IMR-90 (cell line): Measurements from ENCODE around the gene NEO1. TPM values are rescaled to one million over a fixed set of nuclear protein-coding genes. Genes with fewer than 3 reads are reported as not detected.

Experiments
- ATAC-seq: fragments of 200-7000 bp; cut with Tn5 transposase; 2 replicates; pipeline ENCODE4 v1.9.1; 2020; ENCODE audit warnings: low read depth, mild to moderate bottlenecking, moderate library complexity
- BruUV-seq: library from RNA; stranded (reverse); fragments of 400-500 nt; replicated peaks from 2 replicates; lab custom pipeline; 2021; lab: Mats Ljungman, UMichigan
- CTCF ChIA-PET: fragments of 300-600 bp; formaldehyde crosslinking; extraction: SDS; loops from one replicate; lab custom pipeline; 2021; ENCODE audit warnings: antibody characterized with exemption; lab: Yijun Ruan, JAX
- POLR2A ChIA-PET: fragments of 300-600 bp; sonication (Branson Sonifier 250); formaldehyde crosslinking; loops from one replicate; lab custom pipeline; 2022; ENCODE audit warnings: antibody characterized with exemption; ENCODE audit not compliant: unreplicated experiment; lab: Charles Lee
- DNase-seq: peaks from one replicate; pipeline ENCODE4 v3.0.0; 2013
- H2AFZ ChIP-seq: replicated peaks from 2 replicates; pipeline ENCODE3; 2013; ENCODE audit warnings: low read length, mild to moderate bottlenecking; ENCODE audit not compliant: poor library complexity
- H2AK5ac ChIP-seq: 2 replicates; pipeline ENCODE4 v1.6.1; 2013; ENCODE audit warnings: low read depth, low read length, inconsistent platforms
- H2AK9ac ChIP-seq: replicated peaks from 2 replicates; pipeline ENCODE3; 2013; ENCODE audit warnings: mild to moderate bottlenecking, low read depth, low read length, moderate library complexity; ENCODE audit not compliant: poor library complexity
- H2BK120ac ChIP-seq: 2 replicates; pipeline ENCODE4 v1.6.1; 2013; ENCODE audit warnings: low read depth, low read length, inconsistent platforms
- H2BK15ac ChIP-seq: 3 replicates; pipeline ENCODE4 v1.6.1; 2013; ENCODE audit warnings: low read depth, low read length, inconsistent platforms
- H2BK20ac ChIP-seq: 2 replicates; pipeline ENCODE4 v1.6.1; 2013; ENCODE audit warnings: low read depth, mild to moderate bottlenecking, inconsistent platforms, low read length, moderate library complexity
- H2BK5ac ChIP-seq: 2 replicates; pipeline ENCODE4 v1.6.1; 2013; ENCODE audit warnings: mild to moderate bottlenecking, low read depth, low read length, inconsistent platforms; ENCODE audit not compliant: poor library complexity, severe bottlenecking
- H3K14ac ChIP-seq: replicated peaks from 2 replicates; pipeline ENCODE4 v1.6.1; 2013; ENCODE audit warnings: low read depth, low read length, inconsistent platforms
- H3K18ac ChIP-seq: 2 replicates; pipeline ENCODE4 v1.6.1; 2013; ENCODE audit warnings: low read depth, low read length, control low read depth
- H3K23ac ChIP-seq: 2 replicates; pipeline ENCODE4 v1.6.1; 2013; ENCODE audit warnings: low read depth, low read length, inconsistent platforms
- H3K27ac ChIP-seq: 2 replicates; pipeline ENCODE4 v1.5.1; 2013; ENCODE audit warnings: mild to moderate bottlenecking, control low read depth, low read length; ENCODE audit not compliant: insufficient read depth
- H3K27me3 ChIP-seq: 2 replicates; pipeline ENCODE4 v1.6.1; 2013; ENCODE audit warnings: low read length; ENCODE audit not compliant: control insufficient read depth, insufficient read depth
- H3K36me3 ChIP-seq: 2 replicates; pipeline ENCODE4 v1.6.1; 2013; ENCODE audit warnings: low read length, mixed read lengths; ENCODE audit not compliant: control insufficient read depth, insufficient read depth
- H3K4ac ChIP-seq: 2 replicates; pipeline ENCODE4 v1.6.1; 2013; ENCODE audit warnings: low read depth, low read length, inconsistent platforms
- H3K4me1 ChIP-seq: 2 replicates; pipeline ENCODE4 v1.6.1; 2013; ENCODE audit warnings: low read length, mixed read lengths; ENCODE audit not compliant: control insufficient read depth, insufficient read depth
- H3K4me2 ChIP-seq: 2 replicates; pipeline ENCODE4 v1.6.1; 2013; ENCODE audit warnings: low read depth, mild to moderate bottlenecking, control low read depth, low read length, moderate library complexity
- H3K4me3 ChIP-seq: 2 replicates; pipeline ENCODE4 v1.5.1; 2013; ENCODE audit warnings: low read depth, mild to moderate bottlenecking, control low read depth, low read length, moderate library complexity; ENCODE audit not compliant: insufficient read depth
- H3K56ac ChIP-seq: 2 replicates; pipeline ENCODE4 v1.6.1; 2013; ENCODE audit warnings: low read length, inconsistent platforms; ENCODE audit not compliant: insufficient read depth; ENCODE audit errors: extremely low read depth
- H3K79me1 ChIP-seq, 2 experiments: 2 replicates each; pipeline ENCODE4 v1.6.1; 2013; ENCODE audit warnings: low read length in 2 of 2, inconsistent platforms in 1 of 2, low read depth in 1 of 2
- H3K9ac ChIP-seq: 2 replicates; pipeline ENCODE4 v1.6.1; 2013; ENCODE audit warnings: low read depth, low read length, control low read depth
- H3K9me1 ChIP-seq: 2 replicates; pipeline ENCODE4 v1.6.1; 2013; ENCODE audit warnings: low read length, inconsistent platforms; ENCODE audit not compliant: insufficient read depth
- H3K9me3 ChIP-seq: 2 replicates; pipeline ENCODE4 v1.6.1; 2013; ENCODE audit warnings: low read length; ENCODE audit not compliant: control insufficient read depth, insufficient read depth
- H4K20me1 ChIP-seq: 2 replicates; pipeline ENCODE4 v1.6.1; 2013; ENCODE audit warnings: low read length, inconsistent platforms; ENCODE audit not compliant: insufficient read depth
- H4K5ac ChIP-seq: 2 replicates; pipeline ENCODE4 v1.6.1; 2013; ENCODE audit warnings: mild to moderate bottlenecking, low read depth, low read length, control low read depth
- H4K8ac ChIP-seq, 2 experiments: 2 replicates each; pipeline ENCODE4 v1.6.1; 2013; ENCODE audit warnings: low read depth in 2 of 2, low read length in 2 of 2, control low read depth in 1 of 2, inconsistent platforms in 1 of 2
- H4K91ac ChIP-seq: 2 replicates; pipeline ENCODE4 v1.6.1; 2013; ENCODE audit warnings: low read depth, low read length, inconsistent platforms; ENCODE audit not compliant: insufficient read depth
- BHLHE40 ChIP-seq: fragments of 150-350 bp; IDR thresholded peaks from 2 replicates; pipeline ENCODE4 v1.6.1; 2016; ENCODE audit warnings: mild to moderate bottlenecking, low read depth, low read length
- CEBPB ChIP-seq: IDR thresholded peaks from 2 replicates; pipeline ENCODE4 v1.6.1; 2012; ENCODE audit warnings: low read depth, low read length, improper control_type of control experiment
- CHD1 ChIP-seq: IDR thresholded peaks from 2 replicates; pipeline ENCODE4 v1.6.1; 2012; ENCODE audit warnings: low read depth, low read length, improper control_type of control experiment
- CTCF ChIP-seq: conservative IDR thresholded peaks from 2 replicates; pipeline ENCODE4 v1.5.1; 2012; ENCODE audit warnings: mild to moderate bottlenecking, low read depth, low read length, improper control_type of control experiment
- ELK1 ChIP-seq: fragments of 150-350 bp; IDR thresholded peaks from 2 replicates; pipeline ENCODE4 v1.6.1; 2016; ENCODE audit warnings: low read depth, mild to moderate bottlenecking, low read length, moderate library complexity, borderline replicate concordance
- FOS ChIP-seq: fragments of 150-350 bp; IDR thresholded peaks from 2 replicates; pipeline ENCODE4 v1.6.1; 2016; ENCODE audit warnings: low read depth, low read length
- MXI1 ChIP-seq: IDR thresholded peaks from 2 replicates; pipeline ENCODE4 v1.6.1; 2012; ENCODE audit warnings: low read depth, mild to moderate bottlenecking, low read length, moderate library complexity, borderline replicate concordance
- NFE2L2 ChIP-seq: fragments of 150-350 bp; IDR thresholded peaks from 2 replicates; pipeline ENCODE4 v1.6.1; 2016; ENCODE audit warnings: low read depth, mild to moderate bottlenecking, low read length
- SMC3 ChIP-seq: fragments of 150-350 bp; IDR thresholded peaks from 2 replicates; pipeline ENCODE4 v1.6.1; 2016; ENCODE audit warnings: low read depth, mild to moderate bottlenecking, antibody characterized with exemption, low read length, moderate library complexity
- WGBS, 2 experiments: methylation state at CpG; one replicate each; pipeline versions ENCODE4 v1.1.5 to v1.1.7; 2013; ENCODE audit warnings: missing lambda C conversion rate in 2 of 2; ENCODE audit not compliant: insufficient read length in 1 of 2; ENCODE audit errors: extremely low coverage in 2 of 2; 5-methylcytosine and 5-hydroxymethylcytosine counted together
- dilution Hi-C: fragments of 300-500 bp; cut with HindIII; formaldehyde crosslinking; loops from one replicate; pipeline ENCODE4 v1.14.3; 2018; ENCODE audit warnings: low sequenced_read_pairs; ENCODE audit not compliant: unreplicated experiment
- in situ Hi-C: fragments of 300-500 bp; cut with MboI; formaldehyde crosslinking; loops from 3 replicates; pipeline ENCODE4 v1.14.3; 2019; ENCODE audit warnings: low sequenced_read_pairs, inconsistent platforms, mixed read lengths
- intact Hi-C: fragments of 100-400 bp; cut with micrococcal nuclease; formaldehyde crosslinking; loops from 2 replicates; pipeline ENCODE4 v1.10.0; 2022
- polyA plus RNA-seq, 3 experiments: library from polyadenylated mRNA; depleted of rRNA; stranded (reverse); fragments of >200 nt; gene quantifications; 2 replicates each; pipeline ENCODE4 v1.2.3, GENCODE V29; 2012; ENCODE audit warnings: low replicate concordance in 1 of 3
- total RNA-seq: library from RNA; depleted of rRNA; stranded (reverse); fragments of >200 nt; gene quantifications from 2 replicates; pipeline ENCODE4 v1.2.3, GENCODE V29; 2012

NEO1 gene
- total and polyA plus RNA-seq, 2 of the 4 experiments (the other 2 are of a cell fraction) = 16.3 to 18.5 TPM

DNA sequence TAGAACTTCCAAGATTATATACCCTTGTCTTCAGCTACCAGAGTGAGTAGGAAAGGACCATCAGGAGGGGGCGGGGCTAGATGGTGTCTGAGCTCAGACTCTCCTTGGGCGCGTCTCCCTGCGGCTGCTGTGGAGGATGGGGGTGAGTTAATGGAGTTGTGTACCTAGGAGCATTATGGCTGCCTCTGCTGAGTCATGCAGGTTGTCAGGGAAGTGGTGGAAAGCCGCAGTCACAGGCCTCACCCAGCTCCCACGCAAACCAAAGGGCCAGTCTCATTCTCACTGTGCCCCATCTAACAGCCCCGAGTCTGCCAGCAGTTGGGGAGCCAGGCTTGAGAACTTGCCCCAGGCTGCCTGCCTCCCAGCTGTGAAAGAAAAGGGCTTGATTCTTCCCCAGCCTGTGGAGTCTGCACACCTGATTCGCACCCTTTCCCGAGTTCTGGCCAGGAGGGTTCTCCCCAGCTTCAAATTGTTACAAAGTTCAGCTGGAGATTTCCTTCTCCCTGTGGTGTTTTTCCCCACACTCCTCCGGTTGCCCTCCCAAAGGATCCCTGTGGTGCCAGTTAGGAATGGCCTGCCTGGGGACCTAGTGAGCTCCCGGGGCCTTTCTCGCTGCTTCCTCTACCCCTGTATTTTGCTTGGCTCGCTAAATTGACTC lies 173.2 kb downstream of the NEO1 start:
- H3K79me1 ChIP-seq = no peaks in the 10 kb centered on the region; a peak in 1 of 4 replicates
- H4K91ac ChIP-seq = 0 out of 2 replicates have a peak overlapping the region, but pooled peaks have one; percentile 7
- CTCF ChIA-PET = interaction anchor here (1.2 kb wide), 1 partner anchor 443 kb away, joined by 3 read pairs; no protein-coding TSS in a partner anchor
- no peak overlapping the region for H2BK20ac ChIP-seq
- H3K4me2 ChIP-seq = no peak overlapping the region
- no peak overlapping the region for H3K14ac ChIP-seq
- no peaks in the 10 kb centered on the region for H4K20me1 ChIP-seq
- TF ChIP-seq MXI1 = no peak
- TF ChIP-seq CHD1 = no peak
- no peak for TF ChIP-seq FOS
- no peak for TF ChIP-seq CTCF
- TF ChIP-seq SMC3 = no peak
- no peak for TF ChIP-seq ELK1
- no peak for TF ChIP-seq NFE2L2
- no peak for TF ChIP-seq BHLHE40
- TF ChIP-seq CEBPB = no peak
- H2AK9ac ChIP-seq = no peak overlapping the region
- no peak overlapping the region for H2AFZ ChIP-seq
- H2BK15ac ChIP-seq = no peak overlapping the region
- no peak overlapping the region; the same call in 1 of the 2 replicates for H3K18ac ChIP-seq
- H3K36me3 ChIP-seq = no peaks in the 10 kb centered on the region
- intact Hi-C loops (no loop called here), in situ Hi-C loops (no loop called here), dilution Hi-C loops (no loop called here)
- no peak overlapping the region for H3K56ac ChIP-seq
- H4K5ac ChIP-seq = no peak overlapping the region
- H4K8ac ChIP-seq = no peak overlapping the region
- H3K4me1 ChIP-seq = peaks cover 2% of the 10 kb centered on the region
- BruUV-seq = no TSS peak
- POLR2A ChIA-PET = interaction anchor here (0.5 kb wide), 1 partner anchor 25 kb away, joined by 4 read pairs; no protein-coding TSS in a partner anchor
- H3K27me3 ChIP-seq = no peaks in the 10 kb centered on the region
- no peak overlapping the region for H3K4me3 ChIP-seq
- DNase-seq (no peak), ATAC-seq (no peak)
- H2BK120ac ChIP-seq = no peak overlapping the region
- no peak overlapping the region for H3K27ac ChIP-seq
- WGBS, 2 experiments = 62% methylated on average over 2 of the region's 13 CpGs; no CpG with 5 or more reads in 1 of the 2 experiments
- no peak overlapping the region for H3K9ac ChIP-seq
- no peak overlapping the region for H3K23ac ChIP-seq
- no peak overlapping the region for H2BK5ac ChIP-seq
- 0 out of 2 replicates have a peak, but pooled peaks cover 4% of the 10 kb centered on the region for H3K9me1 ChIP-seq
- H2AK5ac ChIP-seq = no peak overlapping the region
- no peaks in the 10 kb centered on the region for H3K9me3 ChIP-seq
- no peak overlapping the region for H3K4ac ChIP-seq
